Karpas-422 (cell line): ENCODE measurements around the gene PPP1R14D. TPM values are rescaled to one million over a fixed set of nuclear protein-coding genes. Genes with fewer than 3 reads are reported as not detected.

Experiments used
- DNase-seq: peaks from one replicate; pipeline ENCODE4 v3.0.0-alpha.2; 2015
- H2AFZ ChIP-seq: fragments of 200-600 bp; sonication (generic); 2 replicates; pipeline ENCODE4 v1.6.1; 2014; ENCODE audit warnings: antibody characterized with exemption, low read length, mixed read lengths
- H3K27ac ChIP-seq: fragments of 200-600 bp; sonication (generic); 2 replicates; pipeline ENCODE4 v1.5.1; 2014; ENCODE audit warnings: mild to moderate bottlenecking, low read length, moderate library complexity
- H3K27me3 ChIP-seq: fragments of 200-600 bp; sonication (generic); 2 replicates; pipeline ENCODE4 v1.6.1; 2014; ENCODE audit warnings: low read length, mixed read lengths
- H3K36me3 ChIP-seq: fragments of 200-600 bp; sonication (generic); 2 replicates; pipeline ENCODE4 v1.6.1; 2014; ENCODE audit warnings: low read length, mixed read lengths; ENCODE audit not compliant: insufficient read depth
- H3K4me1 ChIP-seq: fragments of 200-600 bp; sonication (generic); 2 replicates; pipeline ENCODE4 v1.6.1; 2014; ENCODE audit warnings: mild to moderate bottlenecking, low read length, mixed read lengths
- H3K4me2 ChIP-seq: fragments of 200-600 bp; sonication (generic); 2 replicates; pipeline ENCODE4 v1.6.1; 2014; ENCODE audit warnings: low read length, low read depth, mild to moderate bottlenecking; ENCODE audit not compliant: poor library complexity, severe bottlenecking
- H3K4me3 ChIP-seq: fragments of 200-600 bp; sonication (generic); 2 replicates; pipeline ENCODE4 v1.5.1; 2014; ENCODE audit warnings: mild to moderate bottlenecking, antibody characterized with exemption, low read length, mixed read lengths
- H3K79me2 ChIP-seq: fragments of 200-600 bp; sonication (generic); 2 replicates; pipeline ENCODE4 v1.6.1; 2014; ENCODE audit warnings: mild to moderate bottlenecking, low read length, mixed read lengths
- H3K9ac ChIP-seq: fragments of 200-600 bp; sonication (generic); 2 replicates; pipeline ENCODE4 v1.6.0; 2014; ENCODE audit warnings: low read length
- H3K9me2 ChIP-seq: fragments of 200-600 bp; sonication (generic), shearing (Covaris generic); replicated peaks from 2 replicates; pipeline ENCODE4 v1.6.0; 2014; ENCODE audit warnings: mild to moderate bottlenecking, low read length, moderate library complexity; ENCODE audit not compliant: insufficient read depth
- H3K9me3 ChIP-seq: fragments of 300-700, 200-600 bp; sonication (generic); 2 replicates; pipeline ENCODE4 v1.6.1; 2014; ENCODE audit warnings: low read length, mixed read lengths
- H4K20me1 ChIP-seq: fragments of 200-600 bp; sonication (generic); 2 replicates; pipeline ENCODE4 v1.6.1; 2014; ENCODE audit warnings: mild to moderate bottlenecking, antibody characterized with exemption, low read length, low read depth; ENCODE audit not compliant: insufficient read depth
- total RNA-seq: library from RNA; depleted of rRNA; stranded (reverse); fragments of >200 nt; shearing (Covaris generic); gene quantifications from 2 replicates; pipeline ENCODE4 v1.2.3, GENCODE V29; 2014; ENCODE audit warnings: low replicate concordance

Gene PPP1R14D
- total RNA-seq, 1 experiment from 2014 or later, result not detected

DNA sequence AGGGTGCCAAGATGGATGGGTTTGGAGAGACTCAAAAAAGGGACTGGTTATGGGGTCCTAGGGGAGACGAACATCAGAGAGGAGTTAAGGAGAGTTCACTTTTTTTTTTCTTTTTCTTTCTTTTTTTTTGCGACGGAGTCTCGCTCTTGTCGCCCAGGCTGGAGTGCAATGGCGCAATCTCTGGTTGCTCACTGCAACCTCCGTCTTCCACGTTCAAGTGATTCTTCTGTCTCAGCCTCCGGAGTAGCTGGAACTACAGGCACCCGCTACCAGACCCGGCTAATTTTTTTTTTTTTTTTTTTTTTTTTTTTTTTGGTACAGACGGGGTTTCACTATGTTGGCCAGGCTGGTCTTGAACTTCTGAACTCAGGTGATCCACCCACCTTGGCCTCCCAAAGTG, 16.5 kb upstream of the PPP1R14D start:
- Histone ChIP-seq H3K79me2 (no peaks in the 10 kb centered on the region), H3K27ac (no peak overlapping the region), H3K4me2 (no peak overlapping the region), H3K4me1 (peaks cover 27% of the 10 kb centered on the region), H3K9ac (no peak overlapping the region), H4K20me1 (no peaks in the 10 kb centered on the region), H2AFZ (no peak overlapping the region), H3K9me3 (no peaks in the 10 kb centered on the region), H3K4me3 (no peak overlapping the region), H3K9me2 (no peaks in the 10 kb centered on the region), H3K27me3 (no peaks in the 10 kb centered on the region), H3K36me3 (no peaks in the 10 kb centered on the region)
- DNase-seq, result no peak

- Histone ChIP-seq H3K27ac (no peak overlapping the region), H3K27me3 (no peaks in the 10 kb centered on the region), H3K9me3 (no peaks in the 10 kb centered on the region), H3K4me2 (peak overlapping the region; percentile 64), H3K4me1 (peaks cover 27% of the 10 kb centered on the region), H4K20me1 (no peaks in the 10 kb centered on the region), H3K9me2 (no peaks in the 10 kb centered on the region), H3K36me3 (no peaks in the 10 kb centered on the region), H2AFZ (peak overlapping the region; percentile 54; the same call in 1 of the 2 replicates), H3K9ac (no peak overlapping the region), H3K4me3 (peak overlapping the region; percentile 58; the same call in 1 of the 2 replicates), H3K79me2 (no peaks in the 10 kb centered on the region)
- no peak for DNase-seq
Measured at GRCh38 chr15:40844696-40845030, 16.2 kb upstream of the PPP1R14D start.

DNA sequence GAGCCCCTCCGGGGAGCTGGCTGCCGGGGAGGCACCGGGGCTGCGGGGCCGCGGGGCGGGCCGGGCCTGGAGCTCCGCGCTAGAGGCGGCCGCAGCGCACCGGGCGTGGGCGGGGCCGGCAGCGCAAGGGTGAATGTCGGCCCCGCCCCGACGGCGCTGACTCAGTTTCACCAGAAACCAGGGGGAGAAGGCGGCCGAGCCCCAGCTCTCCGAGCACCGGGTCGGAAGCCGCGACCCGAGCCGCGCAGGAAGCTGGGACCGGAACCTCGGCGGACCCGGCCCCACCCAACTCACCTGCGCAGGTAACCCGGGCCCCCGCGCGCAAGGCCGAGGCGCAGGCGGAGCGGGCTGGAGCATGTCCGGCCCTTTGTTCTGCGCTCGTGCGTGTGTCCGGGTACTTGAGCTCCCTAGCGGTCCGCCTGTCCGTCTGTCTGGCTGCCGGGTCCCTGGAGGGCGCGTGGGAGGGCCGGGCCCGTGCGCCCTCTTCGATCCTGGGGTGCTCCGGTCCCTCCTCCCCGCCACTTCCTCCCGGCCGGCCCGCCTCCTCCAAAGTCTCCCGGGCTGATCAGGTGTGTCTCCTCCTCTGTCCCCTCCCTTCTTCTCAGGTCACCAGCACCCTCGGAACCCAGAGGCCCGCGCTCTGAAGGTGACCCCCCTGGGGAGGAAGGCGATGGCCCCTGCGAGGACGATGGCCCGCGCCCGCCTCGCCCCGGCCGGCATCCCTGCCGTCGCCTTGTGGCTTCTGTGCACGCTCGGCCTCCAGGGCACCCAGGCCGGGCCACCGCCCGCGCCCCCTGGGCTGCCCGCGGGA, 15.6 kb upstream of the PPP1R14D start, which contains the start of gene SPINT1:
Gene SPINT1, plus strand, starts transcription at position 164 of the 811 bp plus-strand sequence. Its CDS starts 507 bp downstream, at position 671.
- Histone ChIP-seq H3K4me2 (peak within 1 kb of the TSS; percentile 64), H3K36me3 (no peaks in the 10 kb centered on the region), H3K9ac (peak within 1 kb of the TSS; percentile 29; the same call in 1 of the 2 replicates), H3K27ac (no peak within 1 kb of the TSS), H3K9me2 (no peaks in the 10 kb centered on the region), H3K27me3 (no peaks in the 10 kb centered on the region), H3K79me2 (no peaks in the 10 kb centered on the region), H2AFZ (peak within 1 kb of the TSS; percentile 54; the same call in 1 of the 2 replicates), H3K9me3 (no peaks in the 10 kb centered on the region), H3K4me1 (peaks cover 27% of the 10 kb centered on the region), H3K4me3 (peak within 1 kb of the TSS; percentile 58), H4K20me1 (no peaks in the 10 kb centered on the region)
- no peak for DNase-seq

GRCh38 chr15:40843261-40843884, 14.9 kb upstream of the PPP1R14D start:
- Histone ChIP-seq H3K9ac (peak overlapping the region; percentile 29; the same call in 1 of the 2 replicates), H3K27ac (no peak overlapping the region), H3K79me2 (no peaks in the 10 kb centered on the region), H3K4me1 (peaks cover 27% of the 10 kb centered on the region), H3K36me3 (no peaks in the 10 kb centered on the region), H3K9me2 (no peaks in the 10 kb centered on the region), H3K27me3 (no peaks in the 10 kb centered on the region), H3K9me3 (no peaks in the 10 kb centered on the region), H2AFZ (no peak overlapping the region), H3K4me2 (peak overlapping the region; percentile 64), H4K20me1 (no peaks in the 10 kb centered on the region), H3K4me3 (peak overlapping the region; percentile 58; the same call in 1 of the 2 replicates)
- DNase-seq, result no peak

- Histone ChIP-seq H3K9ac (no peak overlapping the region), H4K20me1 (no peaks in the 10 kb centered on the region), H3K27ac (no peak overlapping the region), H3K4me2 (no peak overlapping the region), H3K4me1 (peaks cover 16% of the 10 kb centered on the region), H3K36me3 (no peaks in the 10 kb centered on the region), H3K79me2 (no peaks in the 10 kb centered on the region), H3K9me2 (no peaks in the 10 kb centered on the region), H3K27me3 (no peaks in the 10 kb centered on the region), H2AFZ (no peak overlapping the region), H3K9me3 (no peaks in the 10 kb centered on the region), H3K4me3 (no peak overlapping the region)
- DNase-seq, result no peak
Measured at GRCh38 chr15:40841741-40842140, 13.2 kb upstream of the PPP1R14D start.

GRCh38 chr15:40838756-40839155, 10.2 kb upstream of the PPP1R14D start:
- no peak overlapping the region for H3K4me2 ChIP-seq
- H3K4me1 ChIP-seq, result peaks cover 4% of the 10 kb centered on the region
- no peaks in the 10 kb centered on the region for H3K9me2 ChIP-seq
- H3K4me3 ChIP-seq, result no peak overlapping the region
- no peak for DNase-seq
- H3K79me2 ChIP-seq, result no peaks in the 10 kb centered on the region
- no peak overlapping the region for H3K9ac ChIP-seq
- no peaks in the 10 kb centered on the region for H3K36me3 ChIP-seq
- no peak overlapping the region for H3K27ac ChIP-seq
- H2AFZ ChIP-seq, result no peak overlapping the region
- H3K9me3 ChIP-seq, result no peaks in the 10 kb centered on the region
- H3K27me3 ChIP-seq, result no peaks in the 10 kb centered on the region
- H4K20me1 ChIP-seq, result no peaks in the 10 kb centered on the region

DNA sequence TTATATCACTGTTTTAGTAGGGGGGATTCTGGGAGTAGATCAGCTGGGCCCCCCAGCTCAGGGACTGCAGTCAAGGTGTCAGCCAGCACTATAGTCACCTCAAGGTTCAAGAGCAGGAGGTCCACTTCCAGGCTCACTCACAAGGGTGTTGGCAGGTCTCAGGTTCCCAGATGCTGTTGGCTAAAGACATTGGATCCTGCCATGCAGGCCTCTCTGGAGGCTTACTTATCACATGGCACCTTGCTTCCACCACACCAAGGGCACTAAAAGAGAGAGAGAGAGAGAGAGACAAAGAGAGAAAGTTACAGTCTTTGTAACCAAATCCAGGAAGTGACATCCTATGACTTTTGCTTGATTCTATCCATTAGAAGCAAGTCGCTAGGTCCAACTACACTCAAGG, 7.5 kb upstream of the PPP1R14D start:
- no peaks in the 10 kb centered on the region for H3K79me2 ChIP-seq
- H3K4me3 ChIP-seq, result no peak overlapping the region
- DNase-seq, result no peak
- H3K4me2 ChIP-seq, result no peak overlapping the region
- H3K27ac ChIP-seq, result no peak overlapping the region
- no peaks in the 10 kb centered on the region for H3K36me3 ChIP-seq
- H2AFZ ChIP-seq, result no peak overlapping the region
- H3K9me3 ChIP-seq, result no peaks in the 10 kb centered on the region
- no peaks in the 10 kb centered on the region for H3K4me1 ChIP-seq
- no peaks in the 10 kb centered on the region for H4K20me1 ChIP-seq
- no peak overlapping the region for H3K9ac ChIP-seq
- no peaks in the 10 kb centered on the region for H3K9me2 ChIP-seq
- no peaks in the 10 kb centered on the region for H3K27me3 ChIP-seq

GRCh38 chr15:40832903-40833302, 4.4 kb upstream of the PPP1R14D start:
- H3K79me2 ChIP-seq, result no peaks in the 10 kb centered on the region

More at GRCh38 chr15:40832903-40833302, 4.4 kb upstream of the PPP1R14D start:
- no peaks in the 10 kb centered on the region for H3K9me3 ChIP-seq
- no peaks in the 10 kb centered on the region for H3K9me2 ChIP-seq
- H3K4me1 ChIP-seq, result peaks cover 4% of the 10 kb centered on the region; the same call in 1 of the 2 replicates
- no peaks in the 10 kb centered on the region for H4K20me1 ChIP-seq
- no peak overlapping the region for H3K4me2 ChIP-seq
- H3K36me3 ChIP-seq, result no peaks in the 10 kb centered on the region
- no peak overlapping the region for H3K9ac ChIP-seq
- H3K27ac ChIP-seq, result no peak overlapping the region
- H3K4me3 ChIP-seq, result no peak overlapping the region
- no peak for DNase-seq
- H2AFZ ChIP-seq, result no peak overlapping the region
- no peaks in the 10 kb centered on the region for H3K27me3 ChIP-seq
